Left colon (tissue), 2 donors: ENCODE data around the gene TMEM26. TPM values are rescaled to one million over a fixed set of nuclear protein-coding genes. Genes with fewer than 3 reads are reported as not detected.
"Not testable (repeated sequence)": the region's sequence is repeated elsewhere in the genome, so short reads cannot be mapped to it uniquely, and the experiment has no call there.

Experiments used
- ATAC-seq: fragments of 200-7000 bp; cut with Tn5 transposase; one replicate; pipeline ENCODE4 v1.9.1; 2020; ENCODE audit warnings: mild to moderate bottlenecking, moderate library complexity
- DNase-seq, 2 donors: peaks; one replicate each; pipeline ENCODE4 v3.0.0-alpha.2; 2020
- intact Hi-C, 2 donors: fragments of 100-400 bp; cut with DNase I in 1 of 2; cut with micrococcal nuclease in 1 of 2; formaldehyde crosslinking; loops; one replicate each; pipeline versions ENCODE4 v1.11.2 to v1.14.0; 2022; cut with DNase I, micrococcal nuclease
- total RNA-seq, 2 donors: library from RNA; stranded (reverse); fragmentation: NEBNext Ultra II Directional; extraction: Animal tissue kit (Norgen Biotek cat#: 25700); gene quantifications; one replicate each; pipeline ENCODE4 v1.2.1, GENCODE V29; 2021
- donor health status: DM: no; HTN: no; CAD: no.
- donor health status: DM: yes; HTN: yes; CAD: no.

The TMEM26 gene
- total RNA-seq, 2 donors from 2014 or later, result 0.40 to 0.75 TPM

GRCh38 chr10:61410353-61411070 lies 42.7 kb downstream of the TMEM26 start:
- DNase-seq, result no peak
- intact Hi-C loops, result no loop called here

GRCh38 chr10:61409157-61409556 lies 44.0 kb downstream of the TMEM26 start:
- ATAC-seq (no peak), DNase-seq (no peak)
- intact Hi-C loops, result no loop called here

More at GRCh38 chr10:61410353-61411070, 42.7 kb downstream of the TMEM26 start:
- no peak for ATAC-seq

GRCh38 chr10:61408105-61408504 lies 45.1 kb downstream of the TMEM26 start:
- intact Hi-C loops, result no loop called here
- ATAC-seq, result no peak
- no peak for DNase-seq

- DNase-seq, result no peak
- no peak for ATAC-seq
- intact Hi-C loops, result no loop called here
Measured at GRCh38 chr10:61406736-61407135, 46.4 kb downstream of the TMEM26 start.

GRCh38 chr10:61406242-61406641 lies 46.9 kb downstream of the TMEM26 start:
- no peak for DNase-seq
- intact Hi-C loops, result no loop called here
- no peak for ATAC-seq

- intact Hi-C loops, result no loop called here
Measured at GRCh38 chr10:61404751-61405150, 48.4 kb downstream of the TMEM26 start.

GRCh38 chr10:61400524-61400923 lies 52.7 kb downstream of the TMEM26 start:
- intact Hi-C loops, result no loop called here
- no peak for ATAC-seq
- DNase-seq, result no peak

More at GRCh38 chr10:61404751-61405150, 48.4 kb downstream of the TMEM26 start:
- no peak for ATAC-seq
- no peak for DNase-seq

GRCh38 chr10:61399406-61399805 lies 53.8 kb downstream of the TMEM26 start:
- ATAC-seq (no peak), DNase-seq (no peak)
- intact Hi-C loops, result no loop called here

- ATAC-seq (no peak), DNase-seq (no peak)
- intact Hi-C loops, result no loop called here
Measured at GRCh38 chr10:61398366-61399129, 54.6 kb downstream of the TMEM26 start.

- peak; percentile 37 for ATAC-seq
- intact Hi-C loops, result no loop called here
- no peak for DNase-seq
Measured at GRCh38 chr10:61397175-61397986, 55.8 kb downstream of the TMEM26 start.

- intact Hi-C loops, result no loop called here
- DNase-seq (no peak), ATAC-seq (no peak)
Measured at GRCh38 chr10:61391281-61391680, 61.9 kb downstream of the TMEM26 start.

- intact Hi-C loops, result no loop called here
- DNase-seq, result no peak
- ATAC-seq, result no peak
Measured at GRCh38 chr10:61390851-61391250, 62.3 kb downstream of the TMEM26 start.

GRCh38 chr10:61389887-61390286 lies 63.3 kb downstream of the TMEM26 start:
- intact Hi-C loops, result no loop called here
- ATAC-seq (no peak), DNase-seq (no peak)

- ATAC-seq, DNase-seq, intact Hi-C loops: not testable (repeated sequence)
Measured at GRCh38 chr10:61388986-61389385, 64.2 kb downstream of the TMEM26 start.

- intact Hi-C loops, result no loop called here
- DNase-seq, result no peak
- no peak for ATAC-seq
Measured at GRCh38 chr10:61385231-61386001, 67.8 kb downstream of the TMEM26 start.

GRCh38 chr10:61381153-61381552 lies 72.0 kb downstream of the TMEM26 start:
- DNase-seq, ATAC-seq, intact Hi-C loops: not testable (repeated sequence)

- DNase-seq (no peak), ATAC-seq (no peak)
- intact Hi-C loops, result no loop called here
Measured at GRCh38 chr10:61378865-61379264, 74.3 kb downstream of the TMEM26 start.

GRCh38 chr10:61376908-61377368 lies 76.2 kb downstream of the TMEM26 start:
- intact Hi-C loops, result no loop called here
- DNase-seq (no peak), ATAC-seq (no peak)

- ATAC-seq (no peak), DNase-seq (no peak)
Measured at GRCh38 chr10:61376377-61376776, 76.8 kb downstream of the TMEM26 start.

More at GRCh38 chr10:61376377-61376776, 76.8 kb downstream of the TMEM26 start:
- intact Hi-C loops, result no loop called here
